Measurements from ENCODE around the gene SOCS7. TPM values are rescaled to one million over a fixed set of nuclear protein-coding genes. Genes with fewer than 3 reads are reported as not detected.

Gene SOCS7
- total RNA-seq, 1 donor from 2014 or later = 33.3 TPM

DNA sequence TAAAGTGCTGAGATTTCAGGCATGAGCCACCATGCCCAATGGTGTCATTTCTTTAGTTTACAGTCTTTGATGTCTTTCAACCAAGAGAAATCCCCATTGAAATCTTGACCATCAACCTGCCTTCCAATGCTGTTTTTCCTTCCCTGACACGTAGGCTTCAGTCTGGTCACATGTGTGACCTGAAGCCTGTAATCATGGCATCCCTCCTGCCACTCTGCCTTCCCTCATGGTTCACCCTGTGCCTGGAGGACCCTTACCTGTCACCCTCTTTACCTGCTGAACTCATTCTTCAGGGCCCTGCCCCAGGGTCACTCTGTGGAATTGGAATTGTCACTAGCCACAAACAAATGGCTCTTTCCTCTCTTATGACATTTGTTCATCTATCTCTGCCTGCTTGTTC is 58.6 kb downstream of the SOCS7 start:
- Mint-ChIP-seq H3K27ac (ENCODE audit: unreplicated experiment) (no peak overlapping the region), H3K27me3 (ENCODE audit: unreplicated experiment) (peaks cover 3% of the 10 kb centered on the region), H3K4me1 (ENCODE audit: low read depth, unreplicated experiment) (peaks cover 4% of the 10 kb centered on the region), H3K36me3 (ENCODE audit: unreplicated experiment) (no peaks in the 10 kb centered on the region), H3K9me3 (ENCODE audit: unreplicated experiment) (no peaks in the 10 kb centered on the region), H3K4me3 (ENCODE audit: unreplicated experiment) (no peak overlapping the region)
- DNase-seq = no peak
- TF ChIP-seq, protein P1, sequence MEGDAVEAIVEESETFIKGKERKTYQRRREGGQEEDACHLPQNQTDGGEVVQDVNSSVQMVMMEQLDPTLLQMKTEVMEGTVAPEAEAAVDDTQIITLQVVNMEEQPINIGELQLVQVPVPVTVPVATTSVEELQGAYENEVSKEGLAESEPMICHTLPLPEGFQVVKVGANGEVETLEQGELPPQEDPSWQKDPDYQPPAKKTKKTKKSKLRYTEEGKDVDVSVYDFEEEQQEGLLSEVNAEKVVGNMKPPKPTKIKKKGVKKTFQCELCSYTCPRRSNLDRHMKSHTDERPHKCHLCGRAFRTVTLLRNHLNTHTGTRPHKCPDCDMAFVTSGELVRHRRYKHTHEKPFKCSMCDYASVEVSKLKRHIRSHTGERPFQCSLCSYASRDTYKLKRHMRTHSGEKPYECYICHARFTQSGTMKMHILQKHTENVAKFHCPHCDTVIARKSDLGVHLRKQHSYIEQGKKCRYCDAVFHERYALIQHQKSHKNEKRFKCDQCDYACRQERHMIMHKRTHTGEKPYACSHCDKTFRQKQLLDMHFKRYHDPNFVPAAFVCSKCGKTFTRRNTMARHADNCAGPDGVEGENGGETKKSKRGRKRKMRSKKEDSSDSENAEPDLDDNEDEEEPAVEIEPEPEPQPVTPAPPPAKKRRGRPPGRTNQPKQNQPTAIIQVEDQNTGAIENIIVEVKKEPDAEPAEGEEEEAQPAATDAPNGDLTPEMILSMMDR (IDR thresholded peaks at IDR 0.05; ENCODE audit: partially characterized antibody, unreplicated experiment) = no peak

- Mint-ChIP-seq H3K27me3 (ENCODE audit: unreplicated experiment) (peaks cover 11% of the 10 kb centered on the region), H3K4me3 (ENCODE audit: unreplicated experiment) (peak overlapping the region; percentile 84), H3K36me3 (ENCODE audit: unreplicated experiment) (no peaks in the 10 kb centered on the region), H3K27ac (ENCODE audit: unreplicated experiment) (peak overlapping the region; percentile 97), H3K4me1 (ENCODE audit: low read depth, unreplicated experiment) (peaks cover 7% of the 10 kb centered on the region), H3K9me3 (ENCODE audit: unreplicated experiment) (peaks cover 1% of the 10 kb centered on the region)
- TF ChIP-seq, protein P1 (IDR thresholded peaks at IDR 0.05; ENCODE audit: partially characterized antibody, unreplicated experiment) = no peak
- peak; percentile 73 for DNase-seq
These were observed 63.9 kb downstream of the SOCS7 start for GRCh38 chr17:38415250-38416194.

GRCh38 chr17:38416840-38417209 is 65.2 kb downstream of the SOCS7 start:
- TF ChIP-seq, protein P1 (IDR thresholded peaks at IDR 0.05; ENCODE audit: partially characterized antibody, unreplicated experiment) = no peak
- DNase-seq = no peak
- Mint-ChIP-seq H3K27ac (ENCODE audit: unreplicated experiment) (no peak overlapping the region), H3K27me3 (ENCODE audit: unreplicated experiment) (peaks cover 10% of the 10 kb centered on the region), H3K4me1 (ENCODE audit: low read depth, unreplicated experiment) (peaks cover 6% of the 10 kb centered on the region), H3K4me3 (ENCODE audit: unreplicated experiment) (no peak overlapping the region), H3K36me3 (ENCODE audit: unreplicated experiment) (no peaks in the 10 kb centered on the region), H3K9me3 (ENCODE audit: unreplicated experiment) (peaks cover 1% of the 10 kb centered on the region)

- no peak overlapping the region for H3K4me3 Mint-ChIP-seq (ENCODE audit: unreplicated experiment)
- H3K9me3 Mint-ChIP-seq (ENCODE audit: unreplicated experiment) = peaks cover 1% of the 10 kb centered on the region
- H3K27ac Mint-ChIP-seq (ENCODE audit: unreplicated experiment) = no peak overlapping the region
- H3K36me3 Mint-ChIP-seq (ENCODE audit: unreplicated experiment) = no peaks in the 10 kb centered on the region
- peaks cover 13% of the 10 kb centered on the region for H3K27me3 Mint-ChIP-seq (ENCODE audit: unreplicated experiment)
- peaks cover 10% of the 10 kb centered on the region for H3K4me1 Mint-ChIP-seq (ENCODE audit: low read depth, unreplicated experiment)
- no peak for DNase-seq
- TF ChIP-seq, protein P1 (IDR thresholded peaks at IDR 0.05; ENCODE audit: partially characterized antibody, unreplicated experiment) = no peak
These were observed 65.7 kb downstream of the SOCS7 start for GRCh38 chr17:38417210-38417951.
